Glutamatergic neuron (in vitro differentiated cells): ENCODE results near the gene TOPBP1. TPM values are rescaled to one million over a fixed set of nuclear protein-coding genes. Genes with fewer than 3 reads are reported as not detected.

ENCODE experiments used
- total RNA-seq: library from RNA; stranded (reverse); fragmentation: NEBNext Ultra II Directional; extraction: Animal tissue kit (Norgen Biotek cat#: 25700); gene quantifications from one replicate; pipeline ENCODE4 v1.2.1, GENCODE V29; 2021; ENCODE audit not compliant: unreplicated experiment

TOPBP1 gene
- total RNA-seq, 1 donor from 2014 or later = 33.9 TPM

Other genes with a start within 250 kb of the TOPBP1 start
- 91.2 TPM for gene CDV3, start 88.3 kb downstream of the TOPBP1 start, total RNA-seq
- gene TF, start 84.5 kb upstream of the TOPBP1 start, total RNA-seq = 2.3 TPM
- gene SRPRB, start 143.9 kb upstream of the TOPBP1 start, total RNA-seq = 47.2 TPM
- gene RAB6B, start 233.9 kb upstream of the TOPBP1 start, total RNA-seq = 222 TPM